H1 (cell line): ENCODE data around the gene UBASH3B. TPM values are rescaled to one million over a fixed set of nuclear protein-coding genes. Genes with fewer than 3 reads are reported as not detected.

ENCODE experiments used
- CTCF ChIA-PET: fragments of 300-600 bp; sonication (Branson Sonifier 250); formaldehyde crosslinking; loops from one replicate; lab custom pipeline; 2021; ENCODE audit not compliant: partially characterized antibody; lab: Charles Lee
- POLR2A ChIA-PET: fragments of 300-600 bp; sonication (Branson Sonifier 250); formaldehyde crosslinking; loops from one replicate; lab custom pipeline; 2021; ENCODE audit warnings: inconsistent platforms; ENCODE audit not compliant: partially characterized antibody; lab: Charles Lee
- DNase-seq, 2 experiments: peaks; one replicate each; pipeline versions ENCODE4 v3.0.0 to v3.0.0-alpha.2; 2010 to 2022; ENCODE audit warnings: low spot score in 2 of 2, low read depth in 1 of 2, mixed read lengths in 1 of 2
- FAIRE-seq: peaks from 2 replicates; lab custom pipeline; 2011; peaks lifted over from hg19 to GRCh38; lab: Jason Lieb, UNC
- H2AFZ ChIP-seq: 2 replicates; pipeline ENCODE4 v1.8.1; 2012; ENCODE audit warnings: low read length, inconsistent platforms
- H2AK5ac ChIP-seq: 2 replicates; pipeline ENCODE4 v1.6.1; 2013; ENCODE audit warnings: low read depth, low read length
- H2BK120ac ChIP-seq: replicated peaks from 2 replicates; pipeline ENCODE3; 2013; ENCODE audit warnings: low read depth, low read length, inconsistent platforms
- H2BK12ac ChIP-seq: 2 replicates; pipeline ENCODE4 v1.6.1; 2013; ENCODE audit warnings: low read depth, low read length
- H2BK15ac ChIP-seq: 2 replicates; pipeline ENCODE4 v1.6.1; 2013; ENCODE audit warnings: low read length
- H2BK20ac ChIP-seq: 2 replicates; pipeline ENCODE4 v1.6.1; 2013; ENCODE audit warnings: low read length
- H2BK5ac ChIP-seq: 2 replicates; pipeline ENCODE4 v1.6.1; 2013; ENCODE audit warnings: low read depth, low read length
- H3K14ac ChIP-seq: 2 replicates; pipeline ENCODE4 v1.6.1; 2013; ENCODE audit warnings: inconsistent platforms; ENCODE audit not compliant: insufficient read length
- H3K18ac ChIP-seq: 2 replicates; pipeline ENCODE4 v1.6.1; 2013; ENCODE audit warnings: low read length; ENCODE audit errors: extremely low read depth
- H3K23ac ChIP-seq: 2 replicates; pipeline ENCODE4 v1.6.1; 2013; ENCODE audit warnings: inconsistent platforms; ENCODE audit not compliant: insufficient read length
- H3K23me2 ChIP-seq: 2 replicates; pipeline ENCODE4 v1.6.1; 2013; ENCODE audit warnings: low read depth, low read length
- H3K27ac ChIP-seq: 2 replicates; pipeline ENCODE4 v1.6.1; 2011; ENCODE audit warnings: low read depth, low read length, inconsistent platforms
- H3K27me3 ChIP-seq, 4 experiments: replicated peaks in 1 of 4; 1 replicate in 1 of 4; 2 replicates in 3 of 4; pipeline versions ENCODE4 v1.6.1 to v1.8.1; 2011 to 2013; ENCODE audit warnings: low read length in 3 of 4, mild to moderate bottlenecking in 3 of 4, inconsistent platforms in 2 of 4, mixed read lengths in 2 of 4, moderate library complexity in 1 of 4; ENCODE audit not compliant: control insufficient read depth in 3 of 4, insufficient read depth in 3 of 4; ENCODE audit errors: extremely low read depth in 1 of 4
- H3K36me3 ChIP-seq, 4 experiments: 2 replicates each; pipeline versions ENCODE4 v1.6.1 to v1.8.1; 2011 to 2013; ENCODE audit warnings: mild to moderate bottlenecking in 4 of 4, low read length in 3 of 4, moderate library complexity in 2 of 4, control low read depth in 1 of 4, inconsistent platforms in 1 of 4; ENCODE audit not compliant: insufficient read depth in 4 of 4, control insufficient read depth in 2 of 4
- H3K4ac ChIP-seq: replicated peaks from 2 replicates; pipeline ENCODE3; 2013; ENCODE audit warnings: low read length, low read depth, mixed read lengths, inconsistent platforms; ENCODE audit not compliant: insufficient read length
- H3K4me1 ChIP-seq, 4 experiments: replicated peaks in 1 of 4; 1 replicate in 1 of 4; 2 replicates in 3 of 4; pipeline versions ENCODE4 v1.6.1 to v1.8.1; 2011 to 2013; ENCODE audit warnings: low read length in 3 of 4, inconsistent platforms in 2 of 4, mixed read lengths in 1 of 4; ENCODE audit not compliant: insufficient read depth in 4 of 4, control insufficient read depth in 3 of 4
- H3K4me2 ChIP-seq, 2 experiments: 2 replicates each; pipeline versions ENCODE4 v1.6.1 to v1.8.1; 2011 to 2013; ENCODE audit warnings: low read depth in 2 of 2, low read length in 2 of 2, control low read depth in 1 of 2, inconsistent platforms in 1 of 2, mild to moderate bottlenecking in 1 of 2; ENCODE audit not compliant: insufficient read depth in 1 of 2
- H3K4me3 ChIP-seq, 4 experiments: fragments of 200-600, 300-600 bp in 1 of 4; sonication (generic), shearing (Covaris generic), sonication (Bioruptor Twin) in 1 of 4; 2 replicates each; pipeline versions ENCODE4 v1.5.1 to v1.8.1; 2011 to 2016; ENCODE audit warnings: low read length in 4 of 4, low read depth in 3 of 4, control low read depth in 2 of 4, inconsistent platforms in 2 of 4, mild to moderate bottlenecking in 2 of 4, mixed read lengths in 1 of 4, moderate library complexity in 1 of 4; ENCODE audit not compliant: insufficient read depth in 2 of 4; ENCODE audit errors: extremely low read depth in 1 of 4
- H3K56ac ChIP-seq: replicated peaks from 2 replicates; pipeline ENCODE3; 2013; ENCODE audit warnings: low read depth, mild to moderate bottlenecking, mixed read lengths, low read length, inconsistent platforms; ENCODE audit not compliant: insufficient read length
- H3K79me1 ChIP-seq: 2 replicates; pipeline ENCODE4 v1.6.1; 2013; ENCODE audit warnings: low read depth, low read length, control low read depth
- H3K79me2 ChIP-seq, 2 experiments: 2 replicates each; pipeline versions ENCODE4 v1.6.1 to v1.8.1; 2012 to 2013; ENCODE audit warnings: low read length in 2 of 2, mild to moderate bottlenecking in 2 of 2, inconsistent platforms in 1 of 2; ENCODE audit not compliant: insufficient read depth in 2 of 2, control insufficient read depth in 1 of 2
- H3K9ac ChIP-seq, 4 experiments: replicated peaks in 1 of 4; 1 replicate in 1 of 4; 2 replicates in 3 of 4; pipeline versions ENCODE4 v1.6.1 to v1.8.1; 2011 to 2013; ENCODE audit warnings: low read depth in 3 of 4, low read length in 3 of 4, control low read depth in 2 of 4, mild to moderate bottlenecking in 2 of 4, moderate library complexity in 2 of 4, inconsistent platforms in 1 of 4; ENCODE audit errors: extremely low read depth in 1 of 4
- H3K9me3 ChIP-seq, 2 experiments: 2 replicates each; pipeline versions ENCODE4 v1.6.1 to v1.8.1; 2012 to 2013; ENCODE audit warnings: mild to moderate bottlenecking in 2 of 2, moderate library complexity in 2 of 2, control low read depth in 1 of 2, inconsistent platforms in 1 of 2, low read depth in 1 of 2, low read length in 1 of 2, mixed read lengths in 1 of 2; ENCODE audit not compliant: insufficient read depth in 2 of 2
- H4K20me1 ChIP-seq, 2 experiments: replicated peaks in 1 of 2; 2 replicates each; pipeline versions ENCODE3 to v1.8.1; 2011 to 2013; ENCODE audit warnings: inconsistent platforms in 2 of 2, low read length in 2 of 2, mild to moderate bottlenecking in 1 of 2; ENCODE audit not compliant: insufficient read depth in 2 of 2, control insufficient read depth in 1 of 2
- H4K5ac ChIP-seq: 2 replicates; pipeline ENCODE4 v1.6.1; 2013; ENCODE audit warnings: low read length, low read depth, mixed read lengths, inconsistent platforms; ENCODE audit not compliant: insufficient read length
- H4K8ac ChIP-seq: 2 replicates; pipeline ENCODE4 v1.8.0; 2013; ENCODE audit warnings: mild to moderate bottlenecking, moderate library complexity, low read length, inconsistent platforms; ENCODE audit not compliant: insufficient read depth; ENCODE audit errors: extremely low read depth
- H4K91ac ChIP-seq: replicated peaks from 2 replicates; pipeline ENCODE3; 2013; ENCODE audit warnings: low read length, mixed read lengths, inconsistent platforms; ENCODE audit not compliant: insufficient read length
- ASH2L ChIP-seq: fragments of 200-600, 300-600 bp; sonication (generic); IDR thresholded peaks from one replicate; pipeline ENCODE4 v1.7.1; 2017; ENCODE audit warnings: low read length
- CBX8 ChIP-seq: fragments of 300-800, 300-1000 bp; sonication (generic); IDR thresholded peaks from 2 replicates; pipeline ENCODE4 v1.7.1; 2016; ENCODE audit warnings: low read depth, low read length, borderline replicate concordance
- CHD2 ChIP-seq: IDR thresholded peaks from 2 replicates; pipeline ENCODE4 v1.6.1; 2012; ENCODE audit warnings: low read length, improper control_type of control experiment
- KDM1A ChIP-seq: fragments of 200-600, 300-600 bp; sonication (generic); IDR thresholded peaks from 2 replicates; pipeline ENCODE4 v1.7.1; 2016; ENCODE audit warnings: mild to moderate bottlenecking, low read length, borderline replicate concordance
- KDM5A ChIP-seq: fragments of 200-600 bp; IDR thresholded peaks from 2 replicates; pipeline ENCODE4 v1.7.1; 2012; ENCODE audit warnings: mild to moderate bottlenecking, low read length, inconsistent platforms, mixed read lengths
- POU5F1 ChIP-seq: IDR thresholded peaks from 2 replicates; pipeline ENCODE4 v1.6.1; 2011; ENCODE audit warnings: low read depth, mild to moderate bottlenecking, low read length, moderate library complexity
- SUZ12 ChIP-seq: fragments of 200-600 bp; sonication (generic); IDR thresholded peaks from 2 replicates; pipeline ENCODE4 v1.6.1; 2012; ENCODE audit warnings: mild to moderate bottlenecking, inconsistent platforms, low read length, moderate library complexity, mixed read lengths
- WGBS, 2 experiments: shearing (Covaris generic) in 1 of 2; methylation state at CpG; one replicate each; pipeline versions ENCODE4 v1.1.6 to v1.1.7; 2013 to 2015; ENCODE audit warnings: low lambda C conversion rate in 2 of 2, mixed read lengths in 2 of 2, inconsistent platforms in 1 of 2, low coverage in 1 of 2, missing lambda C conversion rate in 1 of 2; ENCODE audit not compliant: insufficient replicate concordance in 2 of 2, insufficient coverage in 1 of 2, insufficient read length in 1 of 2; ENCODE audit errors: extremely low coverage in 1 of 2, missing lambda C conversion rate in 1 of 2; 5-methylcytosine and 5-hydroxymethylcytosine counted together
- polyA plus RNA-seq, 7 experiments: library from polyadenylated mRNA; depleted of rRNA in 3 of 7; stranded (reverse) in 5 of 7; unstranded in 2 of 7; fragments of >200 nt in 5 of 7; fragments of 200-250 nt in 2 of 7; gene quantifications; 1 replicate in 5 of 7; 2 replicates in 1 of 7; 4 replicates in 1 of 7; pipeline versions ENCODE4 v1.2.1 to v1.2.3, GENCODE V29; 2011 to 2013; ENCODE audit warnings: missing spikeins in 2 of 7, mixed read lengths in 2 of 7
- total RNA-seq: library from RNA; stranded (reverse); fragmentation: NEBNext Ultra II Directional; extraction: Animal tissue kit (Norgen Biotek cat#: 25700); gene quantifications from 2 replicates; pipeline ENCODE4 v1.2.1, GENCODE V29; 2021
- TF ChIP-seq, protein P1 (sequence below): IDR thresholded peaks from 2 replicates; pipeline ENCODE4 v1.6.1; 2011; ENCODE audit warnings: low read depth, mild to moderate bottlenecking, low read length; ENCODE audit not compliant: insufficient read depth

The UBASH3B gene
- total and polyA plus RNA-seq, 2 of the 8 experiments (the other 6 are each of a cell fraction or from before 2014, with no cell fraction given): 7.5 to 9.5 TPM

- DNase-seq: no peak
- ChIA-PET POLR2A (interaction anchor here (1.4 kb wide), 1 partner anchor 8 kb away, joined by 4 read pairs; no protein-coding TSS in a partner anchor), CTCF (interaction anchor here (1.1 to 6.1 kb wide), 10 partner anchors 8 to 62 kb away, joined by 3 to 56 read pairs (median 4); no protein-coding TSS in a partner anchor)
- Histone ChIP-seq H4K8ac (no peak overlapping the region), H3K79me2 (no peaks in the 10 kb centered on the region), H2AFZ (no peak overlapping the region), H3K14ac (no peak overlapping the region), H3K4me3 (no peak overlapping the region), H3K79me1 (no peaks in the 10 kb centered on the region), H3K23ac (no peak overlapping the region), H2BK12ac (peak overlapping the region; percentile 76; the same call in 1 of the 2 replicates), H2BK5ac (0 out of 2 replicates have a peak overlapping the region, but pooled peaks have one; percentile 4), H3K9ac (no peak overlapping the region; a peak in 1 of 7 replicates), H2BK20ac (peak overlapping the region; percentile 52; the same call in 1 of the 2 replicates), H2BK120ac (no peak overlapping the region), H3K23me2 (no peaks in the 10 kb centered on the region), H2AK5ac (peak overlapping the region; percentile 59; the same call in 1 of the 2 replicates), H3K27ac (no peak overlapping the region), H3K36me3 (no peaks in the 10 kb centered on the region), H3K27me3 (no peaks in the 10 kb centered on the region), H3K4me2 (no peak overlapping the region), H3K9me3 (no peaks in the 10 kb centered on the region), H4K91ac (no peak overlapping the region), H3K4me1 (peaks cover 0 to 3% (median 0%) of the 10 kb centered on the region in 4 experiments; a peak in 4 of 7 replicates), H4K5ac (no peak overlapping the region), H3K4ac (no peak overlapping the region), H2BK15ac (0 out of 2 replicates have a peak overlapping the region, but pooled peaks have one; percentile 46)
- WGBS, 2 experiments: 81% methylated on average over 4 of the region's 4 CpGs; no CpG with 5 or more reads in 1 of the 2 experiments
- no peak for TF ChIP-seq ASH2L
- no peak for TF ChIP-seq POU5F1
- TF ChIP-seq CHD2: no peak
- no peak for TF ChIP-seq KDM5A
- TF ChIP-seq, protein P1, sequence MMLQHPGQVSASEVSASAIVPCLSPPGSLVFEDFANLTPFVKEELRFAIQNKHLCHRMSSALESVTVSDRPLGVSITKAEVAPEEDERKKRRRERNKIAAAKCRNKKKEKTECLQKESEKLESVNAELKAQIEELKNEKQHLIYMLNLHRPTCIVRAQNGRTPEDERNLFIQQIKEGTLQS: no peak
- no peak for TF ChIP-seq CBX8
- TF ChIP-seq KDM1A: no peak
- no peak for TF ChIP-seq SUZ12
- TF ChIP-seq, all 59 proteins: peak for 0
- Histone ChIP-seq H3K18ac (peak overlapping the region; percentile 75), H3K56ac (no peak overlapping the region), H4K20me1 (no peaks in the 10 kb centered on the region)
- no peak for FAIRE-seq
Measured at GRCh38 chr11:122804161-122804560, 148.6 kb downstream of the UBASH3B start.
